ACC112 (cell line): ENCODE results near the gene SCRT2.

Source experiments
- H2AFZ ChIP-seq: fragments of 200-600 bp; sonication (generic); one replicate; pipeline ENCODE4 v1.6.0; 2017; ENCODE audit warnings: antibody characterized with exemption, low read length; ENCODE audit not compliant: unreplicated experiment
- H3K27ac ChIP-seq: fragments of 200-600 bp; sonication (generic); 2 replicates; pipeline ENCODE4 v1.5.1; 2014; ENCODE audit warnings: low read depth, mild to moderate bottlenecking, antibody characterized with exemption, low read length, moderate library complexity
- H3K27me3 ChIP-seq: fragments of 200-600 bp; sonication (generic); 2 replicates; pipeline ENCODE4 v1.6.1; 2014; ENCODE audit warnings: mild to moderate bottlenecking, antibody characterized with exemption, low read length, moderate library complexity, mixed read lengths; ENCODE audit not compliant: insufficient read depth
- H3K36me3 ChIP-seq: fragments of 200-600 bp; sonication (generic); 2 replicates; pipeline ENCODE4 v1.6.1; 2016; ENCODE audit warnings: mild to moderate bottlenecking, antibody characterized with exemption, low read length, moderate library complexity, mixed read lengths; ENCODE audit not compliant: insufficient read depth
- H3K4me1 ChIP-seq: fragments of 200-600 bp; sonication (generic); one replicate; pipeline ENCODE4 v1.6.1; 2016; ENCODE audit warnings: low read length, mixed read lengths; ENCODE audit not compliant: insufficient read depth, unreplicated experiment, control insufficient read depth
- H3K4me3 ChIP-seq: fragments of 200-600 bp; sonication (generic); 2 replicates; pipeline ENCODE4 v1.5.1; 2014; ENCODE audit warnings: mild to moderate bottlenecking, low read depth, low read length
- H3K79me2 ChIP-seq: fragments of 200-600 bp; sonication (generic); one replicate; pipeline ENCODE4 v1.6.0; 2016; ENCODE audit warnings: low read length; ENCODE audit not compliant: control insufficient read depth, unreplicated experiment, insufficient read depth

The SCRT2 gene

DNA sequence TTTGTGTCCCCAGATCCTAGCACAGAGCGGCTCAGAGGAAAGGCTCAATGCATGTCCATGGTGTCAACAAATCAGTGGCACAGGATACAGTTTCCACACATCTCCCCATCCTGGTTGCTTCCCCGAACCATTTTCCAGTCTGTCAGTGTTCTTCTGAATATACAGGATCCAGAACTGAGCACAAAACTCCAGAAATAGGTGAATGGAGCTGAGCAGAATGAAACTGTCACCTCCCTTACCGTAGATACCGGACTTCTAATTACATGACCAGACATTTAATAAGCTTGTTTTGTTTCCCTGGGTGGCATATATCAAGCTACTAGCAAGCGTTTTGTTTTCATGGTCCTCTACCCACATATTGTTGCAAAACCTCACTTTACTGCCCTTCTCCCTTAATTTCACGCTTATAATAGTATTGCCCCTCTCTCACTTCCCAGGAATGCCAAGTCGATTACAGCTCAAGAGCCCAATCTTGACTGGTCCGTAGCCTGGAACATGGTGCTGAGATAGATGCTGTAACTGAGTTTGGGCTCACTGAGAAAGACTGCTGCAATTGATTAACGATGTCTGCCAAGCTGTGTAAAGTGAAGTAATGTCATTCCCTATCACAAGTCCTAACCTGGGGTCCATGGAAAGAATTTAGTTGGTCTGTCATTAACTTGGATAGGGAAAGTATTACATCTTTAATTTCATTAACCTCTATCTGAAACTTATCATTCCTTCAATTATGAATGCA lies 12.0 kb upstream of the SCRT2 start:
- H3K4me3 ChIP-seq = no peak overlapping the region
- H2AFZ ChIP-seq = no peak overlapping the region
- H3K79me2 ChIP-seq = no peaks in the 10 kb centered on the region
- H3K4me1 ChIP-seq = no peaks in the 10 kb centered on the region
- no peaks in the 10 kb centered on the region for H3K36me3 ChIP-seq
- H3K27me3 ChIP-seq = peaks cover 69% of the 10 kb centered on the region
- no peak overlapping the region for H3K27ac ChIP-seq

DNA sequence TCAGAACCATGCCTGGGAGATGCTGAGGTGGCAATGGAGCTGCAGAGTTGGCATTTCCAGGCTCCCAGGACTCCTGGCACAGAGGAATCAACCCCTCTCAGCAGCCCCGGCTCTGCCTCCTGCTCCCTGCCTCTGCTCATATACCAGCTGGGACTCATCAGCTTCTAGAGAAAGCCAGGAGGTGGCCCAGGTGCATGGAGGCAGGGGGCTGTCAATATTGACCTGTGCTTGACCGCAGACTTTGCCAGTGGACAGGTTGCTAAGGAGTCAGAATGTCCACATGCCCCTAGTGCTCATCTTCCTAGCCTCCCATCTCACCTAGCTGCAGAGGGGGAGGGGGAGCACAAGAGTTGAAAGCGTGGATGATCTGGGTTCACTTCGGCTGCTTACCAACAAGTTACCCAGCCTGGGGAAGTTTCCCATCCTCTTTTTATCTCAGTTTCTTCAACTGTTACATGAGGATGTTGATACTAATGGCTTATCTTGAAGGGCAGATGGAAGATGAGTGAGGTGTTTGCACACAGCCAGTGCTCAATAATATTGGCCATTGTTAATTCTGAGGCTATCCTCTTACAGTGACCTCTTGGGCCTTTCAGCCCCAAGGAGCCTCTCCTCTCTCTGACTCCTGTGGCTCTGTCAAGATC lies 9.2 kb upstream of the SCRT2 start:
- Histone ChIP-seq H3K79me2 (no peaks in the 10 kb centered on the region), H2AFZ (no peak overlapping the region), H3K4me1 (no peaks in the 10 kb centered on the region), H3K27ac (no peak overlapping the region), H3K4me3 (no peak overlapping the region), H3K27me3 (peaks cover 68% of the 10 kb centered on the region), H3K36me3 (no peaks in the 10 kb centered on the region)

DNA sequence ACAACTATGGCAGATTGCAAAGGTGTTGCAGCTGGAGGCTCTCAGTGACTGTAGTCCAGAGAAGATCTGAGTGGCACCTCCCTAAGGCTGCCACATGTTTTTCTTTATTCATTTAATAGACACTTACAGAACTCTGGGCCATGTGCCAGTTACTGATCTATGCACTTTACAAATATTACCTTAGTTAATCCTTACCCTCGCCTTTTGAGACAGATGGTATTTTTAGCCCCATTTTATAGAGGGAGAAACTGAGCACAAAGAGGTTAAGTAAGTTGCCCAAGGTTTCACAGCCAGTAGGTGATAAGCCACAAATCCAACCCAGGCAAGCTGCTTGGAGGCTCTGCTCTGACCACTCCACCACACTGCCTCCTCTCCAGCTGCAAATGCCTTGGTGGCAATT lies 6.5 kb upstream of the SCRT2 start:
- Histone ChIP-seq H3K27me3 (peaks cover 64% of the 10 kb centered on the region), H3K27ac (no peak overlapping the region), H3K4me3 (no peak overlapping the region), H3K79me2 (no peaks in the 10 kb centered on the region), H3K36me3 (no peaks in the 10 kb centered on the region), H2AFZ (no peak overlapping the region), H3K4me1 (no peaks in the 10 kb centered on the region)

DNA sequence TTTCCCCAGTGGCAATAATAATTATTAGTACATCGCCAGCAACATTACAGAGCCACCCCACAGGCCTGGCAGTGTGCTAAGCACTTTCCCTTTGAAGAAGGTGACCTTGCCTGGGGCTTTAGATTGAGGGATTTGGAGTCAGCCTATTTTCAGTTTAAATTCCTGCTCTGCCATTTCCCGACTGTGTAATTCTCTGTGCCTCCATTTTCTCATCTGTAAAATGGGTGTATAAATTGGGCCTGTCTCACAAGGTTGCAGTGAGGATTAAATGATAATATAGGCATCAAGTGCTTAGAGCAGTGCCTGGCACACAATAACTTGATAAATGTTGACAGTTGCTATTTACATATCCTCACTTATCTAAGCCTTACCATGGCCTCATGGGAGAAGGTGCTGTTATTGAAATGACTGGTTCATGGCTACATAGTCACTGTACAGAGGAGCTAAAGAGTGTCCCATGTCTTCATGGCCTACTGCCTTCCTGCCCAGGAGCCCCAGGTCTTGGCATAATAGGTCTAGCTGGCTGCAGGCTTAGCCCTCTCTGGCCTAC lies 5.1 kb upstream of the SCRT2 start:
- peaks cover 70% of the 10 kb centered on the region for H3K27me3 ChIP-seq
- no peaks in the 10 kb centered on the region for H3K4me1 ChIP-seq
- no peak overlapping the region for H2AFZ ChIP-seq
- H3K79me2 ChIP-seq = no peaks in the 10 kb centered on the region
- H3K4me3 ChIP-seq = no peak overlapping the region
- H3K36me3 ChIP-seq = no peaks in the 10 kb centered on the region
- H3K27ac ChIP-seq = no peak overlapping the region

DNA sequence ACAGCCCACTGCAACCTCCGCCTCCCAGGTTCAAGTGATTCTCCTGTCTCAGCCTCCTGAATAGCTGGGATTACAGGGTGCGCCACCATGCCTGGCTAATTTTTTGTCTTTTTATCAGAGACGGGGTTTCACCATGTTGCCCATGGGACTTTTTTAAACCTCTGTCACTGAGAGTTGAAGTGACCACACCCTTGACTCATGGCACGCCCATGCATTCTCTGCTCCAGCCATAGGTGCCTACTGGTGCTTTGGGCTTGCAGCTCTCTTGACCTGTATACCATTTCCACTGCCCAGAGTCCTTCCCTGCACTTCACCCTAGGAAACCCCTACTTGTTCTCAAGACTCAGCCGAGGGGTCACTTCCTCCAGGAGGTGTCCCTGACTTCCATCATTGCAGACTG lies 2.4 kb upstream of the SCRT2 start:
- peaks cover 94% of the 10 kb centered on the region for H3K27me3 ChIP-seq
- no peak overlapping the region for H3K4me3 ChIP-seq
- H3K79me2 ChIP-seq = no peaks in the 10 kb centered on the region
- H3K4me1 ChIP-seq = no peaks in the 10 kb centered on the region
- H2AFZ ChIP-seq = no peak overlapping the region
- no peaks in the 10 kb centered on the region for H3K36me3 ChIP-seq
- no peak overlapping the region for H3K27ac ChIP-seq

DNA sequence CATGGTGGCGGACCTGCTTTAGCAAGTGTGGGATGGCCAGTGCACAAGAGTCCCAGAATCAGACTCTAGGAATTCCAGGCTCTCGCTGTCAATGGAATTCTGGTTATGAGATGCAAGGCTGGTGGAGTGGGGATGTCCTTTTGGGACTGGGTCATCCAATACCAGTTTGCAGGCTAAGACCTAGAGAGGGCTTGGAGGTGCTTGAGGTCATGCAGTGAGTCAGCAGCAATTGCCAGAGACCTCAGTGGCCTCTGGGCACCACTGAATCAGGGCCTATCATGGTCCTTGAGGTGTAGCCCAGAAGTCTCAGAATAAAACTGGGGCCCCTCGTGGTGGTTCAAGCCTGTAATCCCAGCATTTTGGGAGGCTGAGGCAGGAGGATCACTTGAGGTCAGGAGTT lies 1.4 kb upstream of the SCRT2 start:
- Histone ChIP-seq H3K4me1 (no peaks in the 10 kb centered on the region), H3K36me3 (no peaks in the 10 kb centered on the region), H3K27ac (no peak overlapping the region), H3K79me2 (no peaks in the 10 kb centered on the region), H3K27me3 (peaks cover 91% of the 10 kb centered on the region), H2AFZ (no peak overlapping the region), H3K4me3 (no peak overlapping the region)

DNA sequence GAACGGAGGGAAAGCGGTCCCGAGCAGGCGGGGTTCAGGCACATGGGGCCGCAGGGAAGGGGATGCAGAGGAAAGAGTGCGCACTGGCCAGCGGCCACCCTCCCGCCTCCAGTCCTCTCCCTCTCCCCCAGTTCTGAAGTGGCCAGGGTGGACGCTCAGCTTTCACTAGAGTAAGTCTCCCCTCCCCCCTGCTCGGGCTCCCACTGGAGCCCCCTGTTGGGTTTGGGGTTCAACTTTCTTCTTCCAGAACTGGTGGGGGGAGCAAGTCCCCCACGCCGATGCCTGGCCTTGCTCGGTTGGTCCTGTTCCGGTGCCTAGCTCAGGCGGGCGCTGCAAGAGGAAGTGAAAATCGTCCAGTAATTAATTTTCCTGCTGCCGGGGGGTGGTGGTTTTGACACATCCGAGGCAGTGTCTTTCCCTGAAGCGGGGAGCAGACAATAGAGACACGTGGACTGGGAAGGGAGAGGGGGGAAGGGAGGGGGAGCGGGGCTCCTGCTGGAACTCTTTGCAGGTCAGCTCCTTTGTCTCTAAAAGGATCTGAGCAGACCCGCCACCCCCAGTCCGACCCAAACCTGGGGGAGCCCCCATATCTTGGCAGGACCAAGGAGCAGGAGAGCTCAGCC lies 824 bp upstream of the SCRT2 start:
- no peak overlapping the region; the same call in 1 of the 2 replicates for H3K4me3 ChIP-seq
- no peak overlapping the region for H3K27ac ChIP-seq
- no peaks in the 10 kb centered on the region for H3K36me3 ChIP-seq
- no peak overlapping the region for H2AFZ ChIP-seq
- H3K27me3 ChIP-seq = peaks cover 91% of the 10 kb centered on the region
- H3K79me2 ChIP-seq = no peaks in the 10 kb centered on the region
- no peaks in the 10 kb centered on the region for H3K4me1 ChIP-seq

DNA sequence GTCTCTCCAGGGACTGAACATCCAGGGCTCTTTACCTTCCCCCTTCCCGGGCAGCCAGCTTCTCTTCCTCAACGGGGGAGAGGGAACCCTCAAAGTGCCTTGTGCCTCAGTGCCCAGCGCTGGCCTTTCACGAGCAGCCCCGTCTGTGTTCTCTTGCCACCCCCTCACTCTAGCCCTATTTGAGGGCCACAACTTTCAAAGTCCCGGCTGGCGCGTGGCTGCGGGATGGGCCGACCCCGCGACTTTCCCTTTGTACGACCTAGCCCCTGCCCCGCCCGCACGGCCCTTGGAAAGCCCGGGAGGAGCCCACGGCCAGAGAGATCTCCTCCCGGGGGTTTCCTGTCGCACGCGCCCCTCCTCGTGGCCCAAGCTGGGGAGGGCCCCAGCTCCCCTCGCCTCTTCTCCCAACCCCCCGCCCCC lies 559 bp downstream of the SCRT2 start:
- no peaks in the 10 kb centered on the region for H3K36me3 ChIP-seq
- no peak overlapping the region for H2AFZ ChIP-seq
- H3K4me1 ChIP-seq = no peaks in the 10 kb centered on the region
- no peaks in the 10 kb centered on the region for H3K79me2 ChIP-seq
- H3K27me3 ChIP-seq = peaks cover 84% of the 10 kb centered on the region
- H3K4me3 ChIP-seq = peak overlapping the region; percentile 8; the same call in 1 of the 2 replicates
- H3K27ac ChIP-seq = no peak overlapping the region

DNA sequence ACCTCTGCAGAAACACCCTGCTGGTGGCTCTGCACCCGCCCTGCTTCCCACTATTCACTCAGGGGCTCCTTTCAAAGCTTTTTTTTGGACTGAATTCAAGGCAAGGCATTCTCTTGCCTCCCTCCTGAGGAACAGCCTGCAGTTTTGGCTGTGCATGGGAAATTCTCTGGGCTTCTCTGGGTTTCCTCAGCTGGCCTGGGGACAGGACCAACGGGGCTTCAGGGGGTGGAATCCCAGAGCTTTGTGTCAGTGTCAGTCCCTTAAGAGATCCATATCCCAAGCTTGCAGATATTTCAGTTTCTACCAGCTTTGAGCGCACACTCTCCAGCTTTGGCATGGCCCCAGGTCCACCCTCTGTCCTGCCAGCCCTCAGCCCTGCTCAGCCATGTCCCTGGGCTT lies 2.0 kb downstream of the SCRT2 start:
- Histone ChIP-seq H2AFZ (no peak overlapping the region), H3K4me3 (no peak overlapping the region), H3K27ac (no peak overlapping the region), H3K4me1 (no peaks in the 10 kb centered on the region), H3K79me2 (no peaks in the 10 kb centered on the region), H3K27me3 (peaks cover 69% of the 10 kb centered on the region), H3K36me3 (no peaks in the 10 kb centered on the region)

DNA sequence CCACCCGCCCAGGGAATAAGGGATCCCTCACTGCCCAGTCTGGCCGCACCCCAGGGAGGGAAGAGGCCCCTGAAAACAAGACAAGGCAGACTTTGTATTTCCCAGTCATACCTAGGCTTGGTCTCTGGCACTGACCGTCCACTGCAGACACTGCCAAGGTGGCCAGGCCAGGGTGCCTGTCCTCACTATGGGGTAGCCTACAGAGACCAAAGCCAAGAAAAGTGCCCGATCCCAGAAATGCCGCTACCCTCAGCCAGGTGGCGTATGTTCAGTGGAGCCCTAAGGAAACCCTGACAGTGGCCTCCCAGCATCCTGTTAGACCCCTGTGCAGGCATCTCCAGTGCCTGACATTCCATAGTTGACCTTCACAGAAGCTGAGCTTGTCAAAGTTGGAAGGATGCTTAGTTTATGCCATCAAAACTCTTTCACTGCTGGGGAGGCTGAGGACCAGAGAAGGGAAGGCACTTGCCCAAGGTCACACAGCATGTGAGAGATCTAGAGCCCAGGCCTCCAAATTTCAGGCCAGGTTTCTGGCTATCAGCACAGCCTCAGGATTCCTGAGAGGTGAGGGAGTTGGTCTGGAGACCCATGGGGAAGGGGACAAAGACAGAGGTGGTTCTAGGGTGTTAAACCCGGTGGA lies 2.5 kb downstream of the SCRT2 start:
- H3K27ac ChIP-seq = no peak overlapping the region
- H3K79me2 ChIP-seq = no peaks in the 10 kb centered on the region
- peaks cover 66% of the 10 kb centered on the region for H3K27me3 ChIP-seq
- no peak overlapping the region for H2AFZ ChIP-seq
- no peaks in the 10 kb centered on the region for H3K4me1 ChIP-seq
- no peak overlapping the region for H3K4me3 ChIP-seq
- H3K36me3 ChIP-seq = no peaks in the 10 kb centered on the region
